Activated CD4-positive, alpha-beta T cell treated with anti-CD3 and anti-CD28 coated beads, Interleukin-2, Interleukin-6, amounts not matched to agents 100 ng/mL and 50 ng/mL, durations not matched to agents 16 hours and 8 hours (primary cell): ENCODE results near the gene CPNE4.
A peak's percentile ranks its signal among the peaks of the same experiment; 100 is the strongest.

Source experiments
- DNase-seq: peaks from one replicate; pipeline ENCODE4 v3.0.0-alpha.2; 2020

Gene CPNE4

GRCh38 chr3:131730581-131730980 lies 304.2 kb downstream of the CPNE4 start:
- no peak for DNase-seq

- no peak for DNase-seq
Measured at GRCh38 chr3:131729643-131730017, 305.2 kb downstream of the CPNE4 start.

GRCh38 chr3:131728898-131729642 lies 305.7 kb downstream of the CPNE4 start:
- DNase-seq, result no peak

- no peak for DNase-seq
Measured at GRCh38 chr3:131725414-131725813, 309.4 kb downstream of the CPNE4 start.

- no peak for DNase-seq
Measured at GRCh38 chr3:131723343-131723742, 311.5 kb downstream of the CPNE4 start.

- no peak for DNase-seq
Measured at GRCh38 chr3:131717493-131717892, 317.3 kb downstream of the CPNE4 start.

GRCh38 chr3:131716943-131717342 lies 317.9 kb downstream of the CPNE4 start:
- DNase-seq, result no peak

GRCh38 chr3:131716007-131716406 lies 318.8 kb downstream of the CPNE4 start:
- DNase-seq, result no peak

- DNase-seq, result peak; percentile 53
Measured at GRCh38 chr3:131714585-131715220, 320.1 kb downstream of the CPNE4 start.

- no peak for DNase-seq
Measured at GRCh38 chr3:131713416-131714123, 321.2 kb downstream of the CPNE4 start.

- DNase-seq, result no peak
Measured at GRCh38 chr3:131712662-131713061, 322.2 kb downstream of the CPNE4 start.

- no peak for DNase-seq
Measured at GRCh38 chr3:131711114-131711768, 323.6 kb downstream of the CPNE4 start.

GRCh38 chr3:131708241-131708640 lies 326.6 kb downstream of the CPNE4 start:
- no peak for DNase-seq

- DNase-seq, result no peak
Measured at GRCh38 chr3:131705558-131706051, 329.2 kb downstream of the CPNE4 start.

- no peak for DNase-seq
Measured at GRCh38 chr3:131705099-131705498, 329.7 kb downstream of the CPNE4 start.

- no peak for DNase-seq
Measured at GRCh38 chr3:131704098-131704497, 330.7 kb downstream of the CPNE4 start.

GRCh38 chr3:131702146-131702545 lies 332.7 kb downstream of the CPNE4 start:
- DNase-seq, result no peak

- DNase-seq, result no peak
Measured at GRCh38 chr3:131701153-131701770, 333.6 kb downstream of the CPNE4 start.

GRCh38 chr3:131699001-131699400 lies 335.8 kb downstream of the CPNE4 start:
- DNase-seq, result no peak

- DNase-seq, result no peak
Measured at GRCh38 chr3:131694376-131694775, 340.4 kb downstream of the CPNE4 start.

- DNase-seq, result no peak
Measured at GRCh38 chr3:131692356-131692755, 342.5 kb downstream of the CPNE4 start.

GRCh38 chr3:131690800-131691199 lies 344.0 kb downstream of the CPNE4 start:
- DNase-seq, result no peak

GRCh38 chr3:131688370-131688769 lies 346.4 kb downstream of the CPNE4 start:
- DNase-seq, result no peak
